Activated CD4-positive, alpha-beta memory T cell treated with anti-CD3 and anti-CD28 coated beads, Interleukin-2, amount 10 ng/mL, durations not matched to agents 7 days and 5 days (primary cell): ENCODE results near the gene JAKMIP1. TPM values are rescaled to one million over a fixed set of nuclear protein-coding genes. Genes with fewer than 3 reads are reported as not detected.

Source experiments
- CTCF ChIA-PET: fragments of 350-600 bp; sonication (Branson Sonifier 250); formaldehyde crosslinking; loops from one replicate; lab custom pipeline; 2021; ENCODE audit warnings: antibody characterized with exemption, inconsistent platforms; lab: Charles Lee
- POLR2A ChIA-PET: fragments of 350-600 bp; sonication (Branson Sonifier 250); formaldehyde crosslinking; loops from one replicate; lab custom pipeline; 2021; ENCODE audit warnings: antibody characterized with exemption; lab: Charles Lee
- DNase-seq: peaks from one replicate; pipeline ENCODE4 v3.0.0-alpha.2; 2020
- H3K27ac Mint-ChIP-seq: one replicate; pipeline ENCODE4 v1.8.0; 2021; ENCODE audit warnings: mild to moderate bottlenecking, mixed read lengths
- H3K27me3 Mint-ChIP-seq: one replicate; pipeline ENCODE4 v1.8.0; 2021; ENCODE audit warnings: mixed read lengths
- H3K36me3 Mint-ChIP-seq: one replicate; pipeline ENCODE4 v1.8.0; 2021; ENCODE audit warnings: low read depth, mixed read lengths
- H3K4me1 Mint-ChIP-seq: one replicate; pipeline ENCODE4 v1.8.0; 2021; ENCODE audit warnings: mixed read lengths
- H3K4me3 Mint-ChIP-seq: one replicate; pipeline ENCODE4 v1.8.0; 2021; ENCODE audit warnings: mild to moderate bottlenecking, mixed read lengths
- H3K9me3 Mint-ChIP-seq: one replicate; pipeline ENCODE4 v1.8.0; 2021; ENCODE audit warnings: mixed read lengths
- total RNA-seq, 2 experiments: library from RNA; stranded (reverse); gene quantifications; one replicate each; pipeline ENCODE4 v1.2.3, GENCODE V29; 2021

The JAKMIP1 gene
- total RNA-seq, 2 experiments from 2014 or later = 43.8 to 44.4 TPM

DNA sequence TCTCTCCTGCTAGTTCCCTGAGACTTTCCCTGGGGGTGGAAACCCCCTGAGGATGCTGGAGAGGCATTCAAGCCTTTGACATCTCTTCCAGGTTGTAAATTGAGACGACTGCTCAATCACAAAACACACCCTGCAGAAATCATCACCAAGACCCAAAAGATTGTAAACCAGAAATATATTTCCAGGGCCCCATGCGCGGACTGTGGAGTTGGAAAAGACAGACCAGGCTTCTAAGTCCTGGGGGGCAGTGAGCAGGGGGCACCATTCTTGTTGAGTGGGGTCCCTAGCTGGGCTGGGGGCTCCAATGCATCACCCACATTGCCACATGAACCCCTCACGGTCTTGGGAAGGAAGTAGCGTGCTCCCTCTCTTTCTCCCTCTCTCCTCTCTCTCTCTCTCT lies 94.2 kb downstream of the JAKMIP1 start:
- Mint-ChIP-seq H3K36me3 (peaks cover 61% of the 10 kb centered on the region), H3K27me3 (no peaks in the 10 kb centered on the region), H3K27ac (no peak overlapping the region), H3K9me3 (no peaks in the 10 kb centered on the region), H3K4me3 (no peak overlapping the region), H3K4me1 (peaks cover 1% of the 10 kb centered on the region)
- ChIA-PET POLR2A (no interaction called here), CTCF (no interaction called here)
- no peak for DNase-seq

GRCh38 chr4:6105311-6105911 lies 94.9 kb downstream of the JAKMIP1 start:
- no peaks in the 10 kb centered on the region for H3K9me3 Mint-ChIP-seq
- peaks cover 63% of the 10 kb centered on the region for H3K36me3 Mint-ChIP-seq
- no peak overlapping the region for H3K27ac Mint-ChIP-seq
- ChIA-PET CTCF (no interaction called here), POLR2A (no interaction called here)
- H3K4me3 Mint-ChIP-seq = no peak overlapping the region
- H3K27me3 Mint-ChIP-seq = no peaks in the 10 kb centered on the region
- no peak for DNase-seq
- peaks cover 1% of the 10 kb centered on the region for H3K4me1 Mint-ChIP-seq

DNA sequence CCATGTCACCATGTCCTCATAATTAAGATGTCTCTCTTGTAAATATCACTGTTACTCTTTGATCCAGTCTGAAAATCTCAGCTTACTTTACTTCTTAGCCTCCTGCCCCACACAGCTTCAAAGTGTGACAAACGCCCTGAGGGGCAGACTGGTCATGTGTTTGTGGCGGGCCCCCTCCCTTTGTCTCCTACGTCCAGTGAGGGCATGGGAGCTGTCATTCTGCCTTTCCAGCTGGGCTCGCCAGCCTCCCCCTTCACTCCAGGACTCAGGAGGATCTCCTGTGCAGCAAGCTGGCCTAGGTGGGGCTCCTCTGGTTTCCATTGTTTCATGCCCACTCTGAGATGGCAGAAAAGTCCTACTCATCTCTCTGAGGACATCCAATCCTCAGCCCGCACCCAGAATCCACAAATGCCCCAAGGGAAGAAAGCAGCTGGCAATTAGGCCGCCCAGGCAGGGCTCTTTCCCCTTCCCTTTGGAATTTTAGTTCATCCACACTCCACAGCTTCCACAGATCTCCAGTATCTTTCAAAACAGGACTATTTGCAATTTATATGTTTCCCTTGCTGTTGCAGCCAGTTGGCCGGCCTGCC lies 95.7 kb downstream of the JAKMIP1 start:
- Mint-ChIP-seq H3K27me3 (no peaks in the 10 kb centered on the region), H3K9me3 (no peaks in the 10 kb centered on the region), H3K36me3 (peaks cover 59% of the 10 kb centered on the region), H3K27ac (no peak overlapping the region), H3K4me1 (peaks cover 1% of the 10 kb centered on the region), H3K4me3 (no peak overlapping the region)
- ChIA-PET CTCF (interaction anchor here (0.9 to 1.5 kb wide), 2 partner anchors 107 to 146 kb away, joined by 3 read pairs; no protein-coding TSS in a partner anchor), POLR2A (no interaction called here)
- DNase-seq = no peak

GRCh38 chr4:6097581-6097980 lies 102.8 kb downstream of the JAKMIP1 start:
- Mint-ChIP-seq H3K27ac (no peak overlapping the region), H3K9me3 (peaks cover 4% of the 10 kb centered on the region), H3K4me3 (no peak overlapping the region), H3K4me1 (peaks cover 27% of the 10 kb centered on the region), H3K36me3 (peaks cover 49% of the 10 kb centered on the region), H3K27me3 (no peaks in the 10 kb centered on the region)
- no peak for DNase-seq
- CTCF ChIA-PET = no interaction called here
- POLR2A ChIA-PET = interaction anchor here (1.4 kb wide), 1 partner anchor 10 kb away, joined by 3 read pairs; no protein-coding TSS in a partner anchor

DNA sequence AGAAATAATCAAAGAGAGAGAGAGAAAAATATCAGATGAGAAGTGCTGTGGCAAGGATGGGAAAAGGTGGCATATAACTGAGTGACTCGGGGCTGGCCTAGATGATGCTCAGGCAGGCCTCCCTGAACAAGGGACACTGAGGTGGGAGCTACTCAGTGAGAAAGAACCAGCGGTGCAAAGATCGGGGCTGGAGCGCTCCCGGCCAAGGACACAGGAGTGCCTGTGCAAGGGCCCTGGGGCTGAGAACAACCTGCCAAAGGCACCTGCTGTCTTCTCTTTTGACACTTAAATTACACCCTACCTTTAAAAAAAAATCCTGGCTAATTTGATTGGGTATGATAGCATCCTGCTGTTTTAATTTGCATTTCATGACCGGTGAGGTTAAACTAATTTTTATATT lies 104.5 kb downstream of the JAKMIP1 start:
- ChIA-PET CTCF (no interaction called here), POLR2A (no interaction called here)
- no peak overlapping the region for H3K4me3 Mint-ChIP-seq
- peaks cover 43% of the 10 kb centered on the region for H3K4me1 Mint-ChIP-seq
- peaks cover 46% of the 10 kb centered on the region for H3K36me3 Mint-ChIP-seq
- peaks cover 4% of the 10 kb centered on the region for H3K9me3 Mint-ChIP-seq
- DNase-seq = no peak
- no peaks in the 10 kb centered on the region for H3K27me3 Mint-ChIP-seq
- peak overlapping the region; percentile 74 for H3K27ac Mint-ChIP-seq

DNA sequence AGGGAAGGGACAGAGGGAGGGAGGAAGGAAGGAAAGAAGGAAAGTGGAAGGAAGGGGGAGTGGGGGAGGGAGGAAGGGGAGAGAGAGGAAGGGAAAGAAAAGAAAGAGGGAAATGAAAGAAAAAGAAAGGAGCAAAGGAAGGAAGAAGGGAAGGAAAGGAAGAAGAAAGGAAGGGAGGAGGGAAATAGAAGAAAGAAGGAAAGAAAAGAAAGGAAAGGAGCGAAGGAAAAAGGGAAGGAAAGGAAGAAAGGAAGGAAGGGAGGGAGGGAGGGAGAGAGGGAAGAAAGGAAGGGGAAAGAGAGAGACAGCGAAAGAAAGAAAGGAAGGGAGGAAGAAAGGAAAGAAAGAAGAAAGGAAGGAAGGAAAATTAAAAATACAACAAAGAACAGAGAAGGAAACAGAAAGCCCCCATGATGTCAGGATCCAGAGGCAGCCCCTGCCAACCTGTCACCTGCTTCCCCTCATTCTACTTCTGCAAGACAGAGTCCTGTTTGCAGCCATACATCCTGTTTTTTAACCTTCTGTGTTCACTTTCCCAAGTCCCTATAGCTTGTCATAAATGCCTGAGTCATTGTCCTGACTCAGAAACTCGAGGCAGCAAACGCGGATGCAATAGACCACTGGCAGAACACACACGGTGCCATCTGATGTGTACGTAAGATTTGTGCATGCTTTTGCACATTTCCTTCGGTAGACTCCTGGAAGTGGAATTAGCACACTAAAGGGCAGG lies 105.2 kb downstream of the JAKMIP1 start:
- Mint-ChIP-seq H3K27ac (peak overlapping the region; percentile 74), H3K27me3 (no peaks in the 10 kb centered on the region), H3K36me3 (peaks cover 51% of the 10 kb centered on the region), H3K4me1 (peaks cover 49% of the 10 kb centered on the region), H3K9me3 (peaks cover 4% of the 10 kb centered on the region), H3K4me3 (no peak overlapping the region)
- peak; percentile 29 for DNase-seq
- CTCF ChIA-PET = interaction anchor here (1.0 kb wide), 1 partner anchor 8 kb away, joined by 4 read pairs; no protein-coding TSS in a partner anchor
- POLR2A ChIA-PET = interaction anchor here (0.9 kb wide), 1 partner anchor 19 kb away, joined by 3 read pairs; no protein-coding TSS in a partner anchor

DNA sequence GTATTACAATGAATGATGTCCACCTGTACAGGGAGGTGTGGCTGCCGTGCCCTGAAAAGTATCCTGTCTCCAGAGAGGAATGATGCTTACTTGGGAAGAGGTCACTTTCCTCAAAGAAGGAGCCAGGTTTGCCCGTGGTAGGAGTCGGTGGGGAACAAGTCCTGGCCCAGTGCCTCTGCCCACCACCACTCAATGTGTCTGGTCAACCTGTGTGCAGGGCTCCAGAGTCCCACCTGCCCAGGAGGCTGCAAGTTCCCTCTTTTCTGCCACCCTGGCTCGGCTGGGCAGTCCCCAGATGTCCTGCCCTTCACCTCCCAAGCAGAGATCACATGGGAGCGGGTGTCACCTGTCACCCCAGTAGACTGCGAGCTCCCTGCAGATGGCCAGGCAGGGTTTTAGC lies 106.7 kb downstream of the JAKMIP1 start:
- H3K9me3 Mint-ChIP-seq = peaks cover 4% of the 10 kb centered on the region
- H3K27ac Mint-ChIP-seq = no peak overlapping the region
- peaks cover 49% of the 10 kb centered on the region for H3K4me1 Mint-ChIP-seq
- H3K27me3 Mint-ChIP-seq = no peaks in the 10 kb centered on the region
- DNase-seq = no peak
- POLR2A ChIA-PET = no interaction called here
- no peak overlapping the region for H3K4me3 Mint-ChIP-seq
- H3K36me3 Mint-ChIP-seq = peaks cover 44% of the 10 kb centered on the region
- CTCF ChIA-PET = interaction anchor here (1.1 to 1.2 kb wide), 2 partner anchors 41 to 95 kb away, joined by 3 to 4 read pairs; no protein-coding TSS in a partner anchor

DNA sequence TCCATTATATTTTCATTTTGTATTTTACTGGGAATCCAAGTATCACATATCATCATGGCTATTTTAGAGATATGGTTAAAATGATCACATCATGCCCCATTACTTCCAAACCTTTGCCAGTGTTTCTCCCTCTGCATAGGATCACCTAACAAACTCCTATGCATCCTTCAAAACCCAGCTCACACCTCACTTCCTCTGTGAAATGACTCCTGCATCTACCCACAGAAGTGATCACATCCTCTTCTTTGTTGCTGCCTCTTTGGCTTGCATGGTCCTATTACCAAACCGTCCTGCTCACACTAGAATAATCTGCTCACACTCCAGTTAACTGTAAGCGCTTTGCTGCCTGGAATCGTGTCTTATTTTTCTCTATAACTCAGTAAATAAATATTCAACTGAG lies 107.4 kb downstream of the JAKMIP1 start:
- H3K27ac Mint-ChIP-seq = peak overlapping the region; percentile 42
- peaks cover 44% of the 10 kb centered on the region for H3K36me3 Mint-ChIP-seq
- no peak for DNase-seq
- peaks cover 49% of the 10 kb centered on the region for H3K4me1 Mint-ChIP-seq
- POLR2A ChIA-PET = interaction anchor here (1.4 kb wide), 1 partner anchor 41 kb away, joined by 3 read pairs; no protein-coding TSS in a partner anchor
- no peaks in the 10 kb centered on the region for H3K27me3 Mint-ChIP-seq
- H3K9me3 Mint-ChIP-seq = peaks cover 4% of the 10 kb centered on the region
- CTCF ChIA-PET = interaction anchor here (1.1 kb wide), 1 partner anchor 95 kb away, joined by 4 read pairs; no protein-coding TSS in a partner anchor
- no peak overlapping the region for H3K4me3 Mint-ChIP-seq

DNA sequence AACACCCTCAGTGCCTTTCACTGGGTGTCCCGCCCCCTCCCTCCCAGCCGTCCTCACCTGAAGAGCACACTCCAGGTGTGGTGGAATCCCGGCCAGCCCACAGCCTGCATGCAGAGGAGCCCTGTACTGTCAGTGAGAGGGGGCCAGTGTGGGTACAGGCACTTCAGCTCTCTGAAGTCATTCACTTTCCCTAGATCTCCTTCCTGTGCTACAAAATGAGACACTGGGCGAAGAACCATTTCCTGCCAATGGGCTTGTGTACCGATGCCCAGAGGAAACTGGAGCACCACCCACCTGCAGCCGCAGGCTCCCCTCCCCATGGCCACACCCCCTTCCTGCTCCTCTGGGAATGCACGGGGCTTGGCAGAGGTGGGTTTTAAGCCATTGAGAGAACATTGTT lies 108.2 kb downstream of the JAKMIP1 start:
- no peaks in the 10 kb centered on the region for H3K27me3 Mint-ChIP-seq
- peak; percentile 36 for DNase-seq
- peaks cover 4% of the 10 kb centered on the region for H3K9me3 Mint-ChIP-seq
- peaks cover 49% of the 10 kb centered on the region for H3K4me1 Mint-ChIP-seq
- POLR2A ChIA-PET = interaction anchor here (1.4 kb wide), 1 partner anchor 42 kb away, joined by 3 read pairs; no protein-coding TSS in a partner anchor
- CTCF ChIA-PET = interaction anchor here (1.1 kb wide), 1 partner anchor 72 kb away, joined by 3 read pairs; no protein-coding TSS in a partner anchor
- H3K4me3 Mint-ChIP-seq = no peak overlapping the region
- H3K27ac Mint-ChIP-seq = peak overlapping the region; percentile 66
- peaks cover 39% of the 10 kb centered on the region for H3K36me3 Mint-ChIP-seq

GRCh38 chr4:6090931-6091330 lies 109.4 kb downstream of the JAKMIP1 start:
- H3K27me3 Mint-ChIP-seq = no peaks in the 10 kb centered on the region
- DNase-seq = no peak
- peaks cover 4% of the 10 kb centered on the region for H3K9me3 Mint-ChIP-seq
- peaks cover 43% of the 10 kb centered on the region for H3K36me3 Mint-ChIP-seq
- no peak overlapping the region for H3K4me3 Mint-ChIP-seq
- CTCF ChIA-PET = interaction anchor here (0.8 to 1.0 kb wide), 2 partner anchors 44 to 243 kb away, joined by 3 to 4 read pairs; no protein-coding TSS in a partner anchor
- H3K27ac Mint-ChIP-seq = no peak overlapping the region
- H3K4me1 Mint-ChIP-seq = peaks cover 49% of the 10 kb centered on the region
- POLR2A ChIA-PET = no interaction called here

- H3K27ac Mint-ChIP-seq = no peak overlapping the region
- H3K4me1 Mint-ChIP-seq = peaks cover 35% of the 10 kb centered on the region
- H3K9me3 Mint-ChIP-seq = peaks cover 4% of the 10 kb centered on the region
- H3K27me3 Mint-ChIP-seq = no peaks in the 10 kb centered on the region
- peaks cover 50% of the 10 kb centered on the region for H3K36me3 Mint-ChIP-seq
- CTCF ChIA-PET = no interaction called here
- no peak for DNase-seq
- POLR2A ChIA-PET = no interaction called here
- H3K4me3 Mint-ChIP-seq = no peak overlapping the region
These were observed 111.4 kb downstream of the JAKMIP1 start for GRCh38 chr4:6088950-6089349.

DNA sequence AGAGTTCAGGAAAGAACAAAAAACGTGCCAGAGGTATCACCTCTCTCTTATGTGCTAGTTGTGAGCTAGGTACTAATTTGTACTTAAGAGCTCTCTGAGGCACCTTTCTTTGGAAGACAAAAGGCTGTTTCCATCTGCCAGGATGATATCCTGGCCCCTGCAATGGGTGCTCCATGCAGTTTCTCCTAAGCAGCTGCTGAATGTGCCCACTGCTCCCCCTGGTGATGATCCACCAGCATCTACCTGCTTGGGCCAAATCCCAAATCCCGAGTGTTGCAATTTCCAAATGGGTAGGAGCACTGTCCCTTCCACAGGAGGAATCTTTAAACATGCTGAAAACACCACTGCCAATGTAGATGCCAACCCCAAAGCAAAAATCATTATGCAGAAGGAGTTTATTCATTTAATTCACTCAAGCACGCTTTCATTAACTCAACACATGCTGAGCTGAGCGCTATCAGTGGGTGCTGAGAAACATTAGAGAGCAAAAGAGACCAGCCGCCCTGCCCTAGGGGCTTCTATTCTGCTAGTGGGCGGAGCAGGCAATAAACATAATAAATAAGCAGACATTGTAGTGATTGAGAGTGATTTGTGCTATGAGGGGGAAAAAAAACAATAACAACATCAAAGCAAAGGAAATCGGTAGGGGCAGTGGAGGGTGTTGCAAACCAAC lies 112.5 kb downstream of the JAKMIP1 start:
- CTCF ChIA-PET = interaction anchor here (1.1 to 1.4 kb wide), 2 partner anchors 90 to 163 kb away, joined by 3 to 6 read pairs; no protein-coding TSS in a partner anchor
- peaks cover 41% of the 10 kb centered on the region for H3K36me3 Mint-ChIP-seq
- no peak overlapping the region for H3K27ac Mint-ChIP-seq
- H3K4me3 Mint-ChIP-seq = no peak overlapping the region
- POLR2A ChIA-PET = no interaction called here
- no peaks in the 10 kb centered on the region for H3K27me3 Mint-ChIP-seq
- DNase-seq = no peak
- no peaks in the 10 kb centered on the region for H3K9me3 Mint-ChIP-seq
- peaks cover 24% of the 10 kb centered on the region for H3K4me1 Mint-ChIP-seq
